Gastroesophageal sphincter (tissue), 3 donors: Measurements from ENCODE around the gene MED28.

Experiments used
- POLR2AphosphoS5 ChIP-seq: sonication (generic); formaldehyde crosslinking; IDR thresholded peaks from one replicate; pipeline ENCODE4 v1.6.1; 2017; ENCODE audit warnings: antibody characterized with exemption
- TF ChIP-seq, protein P1 (sequence below), 4 experiments: fragments of 200-600 bp in 2 of 4; fragments of 450-650 bp in 2 of 4; sonication (generic) in 1 of 4; IDR thresholded peaks; one replicate each; pipeline ENCODE4 v1.5.1; 2017 to 2019; ENCODE audit warnings: antibody characterized with exemption in 4 of 4, mild to moderate bottlenecking in 2 of 4, moderate library complexity in 2 of 4

DNA sequence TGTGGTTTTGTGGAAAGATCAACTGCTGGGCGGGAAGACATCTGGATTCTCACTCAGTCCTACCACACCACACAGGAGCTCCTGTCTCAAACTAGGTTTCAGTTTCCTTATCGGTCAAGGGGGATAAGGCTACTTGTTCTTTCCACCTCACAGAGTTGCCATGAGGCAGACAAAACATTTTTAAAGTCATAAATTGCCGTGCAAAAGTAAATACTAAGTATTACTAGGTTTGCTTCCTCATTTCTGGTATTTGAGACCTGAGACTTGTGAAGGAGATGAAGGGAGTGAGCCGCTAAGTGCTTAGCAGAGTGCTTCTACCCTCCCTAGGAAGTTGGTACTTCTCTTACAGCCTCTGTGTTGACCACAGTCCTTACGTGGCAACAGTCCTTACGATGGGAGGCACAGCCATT lies 36.0 kb upstream of the MED28 start:
- TF ChIP-seq, protein P1, sequence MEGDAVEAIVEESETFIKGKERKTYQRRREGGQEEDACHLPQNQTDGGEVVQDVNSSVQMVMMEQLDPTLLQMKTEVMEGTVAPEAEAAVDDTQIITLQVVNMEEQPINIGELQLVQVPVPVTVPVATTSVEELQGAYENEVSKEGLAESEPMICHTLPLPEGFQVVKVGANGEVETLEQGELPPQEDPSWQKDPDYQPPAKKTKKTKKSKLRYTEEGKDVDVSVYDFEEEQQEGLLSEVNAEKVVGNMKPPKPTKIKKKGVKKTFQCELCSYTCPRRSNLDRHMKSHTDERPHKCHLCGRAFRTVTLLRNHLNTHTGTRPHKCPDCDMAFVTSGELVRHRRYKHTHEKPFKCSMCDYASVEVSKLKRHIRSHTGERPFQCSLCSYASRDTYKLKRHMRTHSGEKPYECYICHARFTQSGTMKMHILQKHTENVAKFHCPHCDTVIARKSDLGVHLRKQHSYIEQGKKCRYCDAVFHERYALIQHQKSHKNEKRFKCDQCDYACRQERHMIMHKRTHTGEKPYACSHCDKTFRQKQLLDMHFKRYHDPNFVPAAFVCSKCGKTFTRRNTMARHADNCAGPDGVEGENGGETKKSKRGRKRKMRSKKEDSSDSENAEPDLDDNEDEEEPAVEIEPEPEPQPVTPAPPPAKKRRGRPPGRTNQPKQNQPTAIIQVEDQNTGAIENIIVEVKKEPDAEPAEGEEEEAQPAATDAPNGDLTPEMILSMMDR (IDR thresholded peaks at IDR 0.05): no peak
- no peak for TF ChIP-seq POLR2AphosphoS5
